Body of pancreas (tissue), 4 donors: ENCODE measurements around the gene CACNA2D3. TPM values are rescaled to one million over a fixed set of nuclear protein-coding genes. Genes with fewer than 3 reads are reported as not detected.

ENCODE experiments used
- ATAC-seq: fragments of 150-250 bp; one replicate; pipeline ENCODE4 v1.9.1; 2016
- DNase-seq, 4 donors: peaks; one replicate each; pipeline ENCODE4 v3.0.0-alpha.2; 2019
- H3K27ac ChIP-seq, 4 donors: fragments of 200-600 bp; sonication (generic); 1 replicate in 3 of 4; 2 replicates in 1 of 4; pipeline versions ENCODE4 v1.5.1 to v1.6.1; 2016 to 2019; ENCODE audit warnings: mild to moderate bottlenecking in 1 of 4, mixed read lengths in 1 of 4, moderate library complexity in 1 of 4
- H3K27me3 ChIP-seq, 2 donors: fragments of 200-600 bp; sonication (generic); one replicate each; pipeline ENCODE4 v1.6.0; 2016; ENCODE audit warnings: mild to moderate bottlenecking in 1 of 2
- H3K36me3 ChIP-seq, 2 donors: fragments of 200-600 bp; sonication (generic); replicated peaks in 1 of 2; 2 replicates each; pipeline ENCODE4 v1.5.1; 2016; ENCODE audit warnings: low read depth in 2 of 2; ENCODE audit not compliant: insufficient read depth in 1 of 2
- H3K4me1 ChIP-seq: fragments of 200-600 bp; sonication (generic); one replicate; pipeline ENCODE4 v1.6.0; 2016
- H3K4me3 ChIP-seq, 2 donors: fragments of 200-600 bp; sonication (generic); 1 replicate in 1 of 2; 2 replicates in 1 of 2; pipeline ENCODE4 v1.5.1; 2016 to 2019
- H3K9me3 ChIP-seq, 3 donors: fragments of 200-600 bp; sonication (generic); 1 replicate in 2 of 3; 2 replicates in 1 of 3; pipeline ENCODE4 v1.5.1; 2016
- CTCF ChIP-seq, 7 experiments: fragments of 450-650 bp in 4 of 7; fragments of 200-600 bp in 3 of 7; sonication (generic) in 3 of 7; IDR thresholded peaks; one replicate each; pipeline ENCODE4 v1.5.1; 2016 to 2019; ENCODE audit warnings: antibody characterized with exemption in 7 of 7
- POLR2A ChIP-seq, 3 donors: fragments of 450-650 bp; IDR thresholded peaks; one replicate each; pipeline ENCODE4 v1.6.1; 2016; ENCODE audit warnings: antibody characterized with exemption in 3 of 3, mild to moderate bottlenecking in 2 of 3
- WGBS, 2 donors: methylation state at CpG; one replicate each; pipeline ENCODE4 v1.1.5; 2017; 5-methylcytosine and 5-hydroxymethylcytosine counted together
- intact Hi-C: fragments of 100-400 bp; cut with DNase I; formaldehyde crosslinking; loops from one replicate; pipeline ENCODE4 v1.15.1; 2023
- total RNA-seq, 2 donors: library from RNA; depleted of rRNA; stranded (reverse); fragments of >200 nt; gene quantifications; one replicate each; pipeline ENCODE4 v1.1.0, GENCODE V29; 2016

CACNA2D3 gene
- total RNA-seq, 2 donors from 2014 or later = not detected

GRCh38 chr3:54814224-54814623 lies 691.9 kb downstream of the CACNA2D3 start:
- H3K36me3 ChIP-seq = no peaks in the 10 kb centered on the region
- no peak for DNase-seq
- no peak overlapping the region for H3K27ac ChIP-seq
- no peaks in the 10 kb centered on the region for H3K9me3 ChIP-seq
- TF ChIP-seq POLR2A (IDR thresholded peaks at IDR 0.05) = no peak
- no peak for TF ChIP-seq CTCF (IDR thresholded peaks at IDR 0.05)
- 88 to 90% methylated on average over 2 to 3 of the region's 3 CpGs for WGBS, 2 donors
- intact Hi-C loops = no loop called here
- H3K4me1 ChIP-seq = no peaks in the 10 kb centered on the region
- H3K27me3 ChIP-seq = no peaks in the 10 kb centered on the region
- ATAC-seq = no peak
- H3K4me3 ChIP-seq = no peak overlapping the region

DNA sequence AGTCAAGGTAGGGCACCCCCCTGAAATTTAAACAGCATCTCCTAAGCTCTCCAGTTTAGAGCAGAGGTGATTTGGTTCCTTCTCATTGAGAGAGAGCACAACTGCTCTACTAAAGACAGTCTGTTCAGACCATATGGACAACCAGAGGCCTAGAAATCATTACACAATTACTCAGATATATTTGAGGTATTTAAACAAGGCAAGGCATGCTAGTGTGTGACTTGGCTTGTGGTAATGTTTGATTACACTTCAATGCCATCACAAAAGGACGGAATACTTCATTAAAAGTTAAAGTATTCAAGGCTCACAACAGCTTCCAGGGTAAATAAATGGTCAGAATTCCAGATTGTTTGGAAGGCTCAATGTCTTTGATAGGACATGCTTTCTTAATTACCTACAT lies 695.3 kb downstream of the CACNA2D3 start:
- DNase-seq (no peak), ATAC-seq (no peak)
- no peak overlapping the region for H3K27ac ChIP-seq
- H3K4me1 ChIP-seq = no peaks in the 10 kb centered on the region
- WGBS, 2 donors = 3 to 4% methylated on average over 1 of the region's 1 CpG
- H3K27me3 ChIP-seq = no peaks in the 10 kb centered on the region
- no peaks in the 10 kb centered on the region for H3K9me3 ChIP-seq
- no peak for TF ChIP-seq POLR2A (IDR thresholded peaks at IDR 0.05)
- intact Hi-C loops = no loop called here
- no peaks in the 10 kb centered on the region for H3K36me3 ChIP-seq
- H3K4me3 ChIP-seq = no peak overlapping the region

- no peaks in the 10 kb centered on the region for H3K4me1 ChIP-seq
- H3K4me3 ChIP-seq = no peak overlapping the region
- ATAC-seq (no peak), DNase-seq (no peak)
- WGBS, 2 donors = 89 to 95% methylated on average over 2 of the region's 2 CpGs
- no peak for TF ChIP-seq CTCF (IDR thresholded peaks at IDR 0.05)
- no peak for TF ChIP-seq POLR2A (IDR thresholded peaks at IDR 0.05)
- no peaks in the 10 kb centered on the region for H3K9me3 ChIP-seq
- H3K27ac ChIP-seq = no peak overlapping the region
- no peaks in the 10 kb centered on the region for H3K27me3 ChIP-seq
- intact Hi-C loops = no loop called here
- no peaks in the 10 kb centered on the region for H3K36me3 ChIP-seq
Measured at GRCh38 chr3:54818486-54818885, 696.1 kb downstream of the CACNA2D3 start.

- Histone ChIP-seq H3K27me3 (no peaks in the 10 kb centered on the region), H3K27ac (no peak overlapping the region), H3K9me3 (no peaks in the 10 kb centered on the region), H3K36me3 (no peaks in the 10 kb centered on the region), H3K4me1 (no peaks in the 10 kb centered on the region), H3K4me3 (no peak overlapping the region)
- no peak for TF ChIP-seq POLR2A (IDR thresholded peaks at IDR 0.05)
- TF ChIP-seq CTCF (IDR thresholded peaks at IDR 0.05) = no peak
- intact Hi-C loops = no loop called here
- DNase-seq = no peak
- ATAC-seq = no peak
- WGBS, 2 donors = 90 to 95% methylated on average over 1 of the region's 1 CpG
Measured at GRCh38 chr3:54818942-54819341, 696.6 kb downstream of the CACNA2D3 start.

GRCh38 chr3:54819946-54820345 lies 697.6 kb downstream of the CACNA2D3 start:
- 93% methylated on average over 5 of the region's 5 CpGs for WGBS, 2 donors
- H3K4me3 ChIP-seq = no peak overlapping the region
- H3K4me1 ChIP-seq = no peaks in the 10 kb centered on the region
- DNase-seq (no peak), ATAC-seq (no peak)
- H3K27ac ChIP-seq = no peak overlapping the region
- intact Hi-C loops = no loop called here
- H3K36me3 ChIP-seq = no peaks in the 10 kb centered on the region
- no peaks in the 10 kb centered on the region for H3K9me3 ChIP-seq
- H3K27me3 ChIP-seq = no peaks in the 10 kb centered on the region
- no peak for TF ChIP-seq CTCF (IDR thresholded peaks at IDR 0.05)
- no peak for TF ChIP-seq POLR2A (IDR thresholded peaks at IDR 0.05)
